ENCODE results near the gene SIX3. TPM values are rescaled to one million over a fixed set of nuclear protein-coding genes. Genes with fewer than 3 reads are reported as not detected.

The SIX3 gene
- total RNA-seq, 2 donors from 2014 or later, result 0.52 TPM; not detected in 1

DNA sequence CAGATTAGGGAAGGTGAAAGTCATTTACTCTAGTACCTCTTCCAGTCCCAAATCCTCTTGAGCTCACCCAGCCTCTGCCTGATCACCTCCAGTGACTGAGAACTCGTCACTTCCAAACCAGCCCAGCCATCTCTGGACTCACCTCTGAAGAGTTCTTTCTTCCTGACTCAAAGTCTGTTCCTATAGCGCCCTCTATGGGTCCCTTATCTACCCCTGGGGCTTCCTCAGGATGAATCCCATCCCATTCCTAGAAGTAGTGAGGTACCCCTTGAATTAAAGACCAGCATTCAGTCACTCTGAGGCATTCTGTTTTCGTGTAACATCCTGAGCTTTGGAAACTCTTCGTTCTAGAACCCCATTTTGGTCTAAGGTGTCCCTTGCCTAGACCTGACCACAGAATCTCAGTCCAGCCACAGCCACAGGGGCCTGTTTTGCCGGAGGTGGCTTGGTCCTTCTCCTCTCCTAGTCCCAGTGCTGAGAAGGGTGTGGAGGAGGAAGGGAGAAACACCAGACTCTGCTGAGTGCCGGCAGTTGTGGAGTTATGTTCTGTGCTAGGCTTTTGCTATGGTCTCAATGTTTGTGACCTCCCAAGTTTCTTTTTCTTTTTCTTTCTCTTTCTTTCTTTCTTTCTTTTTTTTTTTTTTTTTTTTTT is 32.7 kb downstream of the SIX3 start:
- H3K4me3 ChIP-seq, result no peak overlapping the region
- TF ChIP-seq CTCF (IDR thresholded peaks at IDR 0.05) (peak in 3 of 7 experiments; percentile 12 to 29 (median 23)), POLR2A (IDR thresholded peaks at IDR 0.05) (no peak)
- intact Hi-C loops (cut with DNase I), result no loop called here
- H3K9me3 ChIP-seq, result no peaks in the 10 kb centered on the region
- no peaks in the 10 kb centered on the region for H3K4me1 ChIP-seq
- H3K27me3 ChIP-seq, result no peaks in the 10 kb centered on the region
- 67 to 77% methylated on average over 5 to 6 of the region's 6 CpGs for WGBS, 2 donors
- ATAC-seq (no peak), DNase-seq (peak in 1 of 4 donors; percentile 46)
- H3K27ac ChIP-seq, result no peak overlapping the region
- H3K36me3 ChIP-seq (replicated peaks in 1 of 2; ENCODE audit: insufficient read depth in 1 of 2, low read depth in 2 of 2), result no peaks in the 10 kb centered on the region

GRCh38 chr2:44975571-44976450 is 34.3 kb downstream of the SIX3 start:
- no peaks in the 10 kb centered on the region for H3K27me3 ChIP-seq
- DNase-seq (no peak), ATAC-seq (no peak)
- intact Hi-C loops (cut with DNase I), result loop anchor here (5.0 kb wide), 1 partner anchor 521 kb away; no protein-coding TSS in a partner anchor
- TF ChIP-seq CTCF (IDR thresholded peaks at IDR 0.05), result no peak
- no peak for TF ChIP-seq POLR2A (IDR thresholded peaks at IDR 0.05)
- H3K36me3 ChIP-seq (replicated peaks in 1 of 2; ENCODE audit: insufficient read depth in 1 of 2, low read depth in 2 of 2), result no peaks in the 10 kb centered on the region
- no peaks in the 10 kb centered on the region for H3K9me3 ChIP-seq
- no peak overlapping the region for H3K4me3 ChIP-seq
- 77 to 80% methylated on average over 21 to 24 of the region's 24 CpGs for WGBS, 2 donors
- H3K4me1 ChIP-seq, result no peaks in the 10 kb centered on the region
- H3K27ac ChIP-seq, result no peak overlapping the region

- Histone ChIP-seq H3K4me3 (no peak overlapping the region), H3K36me3 (replicated peaks in 1 of 2; ENCODE audit: insufficient read depth in 1 of 2, low read depth in 2 of 2) (no peaks in the 10 kb centered on the region), H3K4me1 (no peaks in the 10 kb centered on the region), H3K27me3 (no peaks in the 10 kb centered on the region), H3K27ac (no peak overlapping the region), H3K9me3 (no peaks in the 10 kb centered on the region)
- TF ChIP-seq POLR2A (IDR thresholded peaks at IDR 0.05) (no peak), CTCF (IDR thresholded peaks at IDR 0.05) (no peak)
- WGBS, 2 donors, result 72 to 73% methylated on average over 10 to 11 of the region's 11 CpGs
- ATAC-seq, result no peak
- intact Hi-C loops (cut with DNase I), result loop anchor here (5.0 kb wide), 1 partner anchor 518 kb away; no protein-coding TSS in a partner anchor
- DNase-seq, result no peak
Observed at GRCh38 chr2:44979581-44979980, 38.1 kb downstream of the SIX3 start.

GRCh38 chr2:44980751-44981713 is 39.5 kb downstream of the SIX3 start:
- intact Hi-C loops (cut with DNase I), result no loop called here
- no peaks in the 10 kb centered on the region for H3K36me3 ChIP-seq (replicated peaks in 1 of 2; ENCODE audit: insufficient read depth in 1 of 2, low read depth in 2 of 2)
- 50 to 59% methylated on average over 9 of the region's 9 CpGs for WGBS, 2 donors

More at GRCh38 chr2:44980751-44981713, 39.5 kb downstream of the SIX3 start:
- Histone ChIP-seq H3K9me3 (no peaks in the 10 kb centered on the region), H3K27me3 (no peaks in the 10 kb centered on the region), H3K4me3 (no peak overlapping the region), H3K4me1 (no peaks in the 10 kb centered on the region), H3K27ac (no peak overlapping the region)
- TF ChIP-seq POLR2A (IDR thresholded peaks at IDR 0.05) (no peak), CTCF (IDR thresholded peaks at IDR 0.05) (no peak)
- ATAC-seq (no peak), DNase-seq (no peak)

All from body of pancreas (tissue), 4 donors.